ENCODE data around the gene B3GNT7.
"Not testable (repeated sequence)": the region's sequence is repeated elsewhere in the genome, so short reads cannot be mapped to it uniquely, and the experiment has no call there.

Gene B3GNT7

DNA sequence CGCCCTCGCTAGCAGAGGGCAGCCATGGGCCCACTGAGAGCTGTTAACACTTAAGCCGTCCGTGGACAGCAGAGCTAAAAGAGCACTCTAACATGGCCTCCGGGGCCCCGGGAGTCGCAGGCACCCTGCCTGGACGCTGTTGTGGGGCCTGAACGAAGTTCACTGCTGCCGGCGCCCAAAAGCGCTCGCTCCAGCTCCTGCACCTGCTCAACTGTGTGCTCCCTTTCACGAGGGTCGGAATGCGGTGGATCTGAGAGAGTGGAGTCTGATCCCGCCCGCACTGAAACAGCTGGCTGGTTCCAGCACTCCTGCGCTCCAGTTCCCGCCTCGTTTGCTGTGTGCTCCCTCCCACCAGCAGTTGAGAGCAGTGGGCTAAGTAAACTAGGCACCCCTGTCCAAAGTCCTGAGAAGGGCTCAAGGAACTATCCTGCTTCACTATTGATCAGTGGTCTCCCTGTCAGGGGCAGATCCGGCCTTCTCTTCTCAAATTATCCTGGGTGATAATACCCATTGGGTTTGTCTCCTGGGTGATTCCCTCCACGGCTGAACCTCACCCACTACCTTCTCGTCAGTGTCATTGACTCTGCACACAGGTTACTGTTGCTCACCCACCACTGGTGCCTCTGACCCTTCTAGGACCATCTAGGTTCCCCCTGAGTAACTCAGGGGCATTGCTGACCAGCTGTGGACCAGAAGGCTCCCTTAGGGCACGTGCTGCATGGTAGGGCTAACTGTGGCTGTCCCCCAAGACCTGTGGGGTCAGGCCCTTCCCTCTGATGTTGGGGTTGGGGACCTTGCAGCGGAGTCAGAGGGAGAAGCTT is 23.5 kb downstream of the B3GNT7 start:
- no peak overlapping the region for H3K27ac ChIP-seq
- no peak for DNase-seq (ENCODE audit: low read depth, low spot score)

DNA sequence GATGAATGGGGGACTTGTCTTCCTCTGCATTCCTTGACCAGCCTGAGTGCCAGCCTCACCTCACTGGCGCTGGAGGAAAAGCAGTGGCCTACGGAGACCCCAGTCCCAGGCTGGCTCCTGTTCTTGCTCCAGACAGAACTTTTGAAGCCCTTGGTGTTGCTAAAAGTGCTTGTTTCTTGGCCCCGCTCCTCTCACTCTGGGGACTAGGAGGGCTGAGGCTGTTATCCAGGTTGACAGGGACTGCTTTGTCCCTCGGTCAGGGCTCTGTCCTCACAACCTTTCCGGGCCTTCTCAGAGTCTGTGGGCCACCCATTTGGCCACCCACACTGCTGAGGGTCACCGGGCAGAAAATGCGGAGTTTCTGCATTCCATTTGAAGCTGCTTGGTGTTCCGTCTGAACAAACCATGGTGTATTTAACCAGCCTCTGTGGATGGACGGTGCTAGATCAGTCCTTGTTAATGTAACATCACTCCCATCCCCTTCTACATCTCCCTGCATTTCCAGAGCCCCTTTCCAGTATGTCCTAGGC is 25.6 kb downstream of the B3GNT7 start:
- H3K27ac ChIP-seq: no peak overlapping the region
- DNase-seq (ENCODE audit: low read depth, low spot score): no peak

DNA sequence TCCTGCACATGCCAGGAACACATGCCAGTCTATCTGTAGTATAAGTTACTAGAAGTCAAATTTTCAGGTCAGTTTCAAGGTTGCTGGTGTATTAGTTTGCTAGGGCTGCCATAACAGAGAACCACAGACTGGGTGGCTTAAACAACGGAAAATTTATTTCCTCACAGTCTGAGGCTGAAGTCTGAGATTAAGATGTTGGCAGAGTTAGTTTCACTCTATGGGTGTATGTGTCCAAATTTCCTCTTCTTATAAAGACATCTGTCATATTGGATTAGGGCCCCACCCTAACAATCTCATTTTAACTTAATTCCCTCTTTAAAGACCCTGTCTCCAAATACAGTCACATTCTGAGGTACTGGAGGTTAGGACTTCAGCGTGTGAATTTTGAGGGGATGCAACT is 26.5 kb downstream of the B3GNT7 start:
- no peak overlapping the region for H3K27ac ChIP-seq
- no peak for DNase-seq (ENCODE audit: low read depth, low spot score)

- no peak overlapping the region for H3K27ac ChIP-seq
- DNase-seq (ENCODE audit: low read depth, low spot score): no peak
These were observed 27.7 kb downstream of the B3GNT7 start for GRCh38 chr2:231423176-231423575.

- no peak for DNase-seq (ENCODE audit: low read depth, low spot score)
- no peak overlapping the region for H3K27ac ChIP-seq
These were observed 29.8 kb downstream of the B3GNT7 start for GRCh38 chr2:231425291-231425810.

DNA sequence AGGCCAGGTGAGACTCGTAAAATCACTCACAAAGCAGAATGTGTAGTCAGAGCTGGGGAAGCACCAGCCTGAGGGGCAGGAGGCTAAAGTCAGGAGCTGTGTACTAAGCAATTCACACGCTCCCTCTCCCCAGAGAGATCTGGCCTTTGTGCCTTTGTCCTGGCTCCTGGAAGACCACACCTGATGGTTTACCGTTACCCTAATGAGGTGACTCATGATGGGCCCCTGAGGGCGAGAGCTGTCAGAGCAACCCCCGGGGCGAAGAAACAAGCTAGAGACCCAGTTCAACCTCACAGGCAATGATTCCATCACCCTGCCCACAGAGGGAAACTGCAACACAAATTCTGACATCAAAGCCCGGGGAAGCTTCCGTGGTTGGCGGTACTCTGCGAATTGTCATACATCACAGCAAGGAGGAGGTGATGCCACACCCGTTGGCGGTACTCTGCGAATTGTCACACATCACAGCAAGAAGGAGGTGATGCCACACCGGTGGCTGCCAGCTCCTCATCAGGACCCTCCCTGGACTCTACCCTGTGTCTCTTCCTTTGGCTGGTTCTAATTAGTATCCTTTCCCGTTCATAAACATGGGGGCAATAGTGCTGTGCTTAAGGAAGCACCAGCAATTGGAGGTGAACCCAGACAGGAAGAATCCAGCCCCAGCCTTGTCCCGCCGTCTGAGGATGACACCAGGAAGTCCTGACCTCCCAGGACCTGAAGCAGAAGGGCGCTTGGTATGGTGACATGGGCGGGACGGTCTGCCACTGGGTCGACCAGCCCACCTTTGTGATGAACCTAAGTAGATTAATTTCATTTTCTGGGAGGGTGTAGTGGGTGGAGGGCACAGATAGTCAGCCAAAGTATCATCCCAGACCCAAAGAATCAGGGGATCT is 30.5 kb downstream of the B3GNT7 start:
- DNase-seq (ENCODE audit: low read depth, low spot score): no peak

DNA sequence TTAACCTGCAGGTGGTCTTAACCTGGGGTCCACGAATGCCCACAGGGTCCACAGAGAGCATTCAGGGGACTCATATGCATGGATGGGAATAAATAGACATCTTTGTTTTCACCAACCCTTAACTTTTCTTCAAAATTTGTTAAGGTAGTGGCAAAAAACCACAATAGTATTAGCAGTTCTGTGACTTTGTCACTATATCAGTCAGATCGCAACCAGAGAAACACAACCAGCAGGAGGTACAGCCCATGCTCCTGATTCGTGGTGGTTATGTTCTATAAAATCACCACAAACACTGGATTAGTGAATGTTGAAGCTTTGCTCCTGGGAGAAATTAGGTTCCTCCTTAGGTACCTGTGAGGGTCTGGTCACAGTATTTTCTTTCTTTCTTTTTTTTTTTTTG is 31.6 kb downstream of the B3GNT7 start:
- no peak overlapping the region for H3K27ac ChIP-seq
- no peak for DNase-seq (ENCODE audit: low read depth, low spot score)

More for the DNA sequence above, 30.5 kb downstream of the B3GNT7 start:
- no peak overlapping the region for H3K27ac ChIP-seq

DNA sequence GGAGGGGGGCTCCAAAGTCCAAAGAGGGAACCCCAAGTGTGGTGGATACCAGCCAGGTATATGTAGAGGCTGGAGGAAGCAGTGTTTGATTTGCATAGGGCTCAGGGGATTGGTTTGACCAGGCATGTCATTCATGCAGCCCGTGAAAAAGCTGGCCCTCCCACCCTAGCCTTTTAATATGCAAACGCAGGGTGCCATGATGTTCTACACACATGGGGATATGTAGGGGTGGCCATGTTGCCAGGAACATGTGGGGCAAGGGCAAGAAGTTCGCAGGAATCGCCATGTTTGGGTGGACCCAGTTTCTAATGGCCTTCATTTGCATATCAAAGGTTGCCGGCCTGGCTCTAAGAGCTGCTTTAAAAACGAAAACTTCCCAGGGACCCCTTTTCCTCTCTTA is 33.6 kb downstream of the B3GNT7 start:
- no peak for DNase-seq (ENCODE audit: low read depth, low spot score)
- H3K27ac ChIP-seq: no peak overlapping the region

DNA sequence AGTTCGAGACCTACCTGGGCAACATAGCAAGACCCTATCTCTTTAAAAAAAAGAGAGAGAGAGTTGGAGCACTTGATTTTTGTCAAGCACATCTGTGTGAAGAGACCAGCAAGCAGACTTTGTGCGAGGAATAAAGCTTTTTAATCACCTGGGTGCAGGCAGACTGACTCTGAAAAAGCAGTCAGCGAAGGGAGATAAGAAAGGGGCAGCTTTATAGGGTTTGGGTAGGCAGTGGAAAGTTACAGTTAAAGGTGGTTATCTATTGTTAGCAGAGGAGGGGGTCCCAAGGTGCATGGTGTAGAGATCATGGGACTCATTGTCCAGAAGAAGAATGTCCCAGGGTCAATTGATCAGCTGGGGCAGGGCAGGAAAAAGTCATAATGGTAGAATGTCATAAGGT is 34.4 kb downstream of the B3GNT7 start:
- no peak overlapping the region for H3K27ac ChIP-seq
- no peak for DNase-seq (ENCODE audit: low read depth, low spot score)

GRCh38 chr2:231430437-231430836 is 34.9 kb downstream of the B3GNT7 start:
- DNase-seq (ENCODE audit: low read depth, low spot score); H3K27ac ChIP-seq: not testable (repeated sequence)

- no peak for DNase-seq (ENCODE audit: low read depth, low spot score)
- no peak overlapping the region for H3K27ac ChIP-seq
These were observed 36.1 kb downstream of the B3GNT7 start for GRCh38 chr2:231431606-231432005.

- no peak overlapping the region for H3K27ac ChIP-seq
- DNase-seq (ENCODE audit: low read depth, low spot score): no peak
These were observed 38.5 kb downstream of the B3GNT7 start for GRCh38 chr2:231433990-231434389.

- DNase-seq (ENCODE audit: low read depth, low spot score): no peak
These were observed 41.4 kb downstream of the B3GNT7 start for GRCh38 chr2:231436957-231437356.

DNA sequence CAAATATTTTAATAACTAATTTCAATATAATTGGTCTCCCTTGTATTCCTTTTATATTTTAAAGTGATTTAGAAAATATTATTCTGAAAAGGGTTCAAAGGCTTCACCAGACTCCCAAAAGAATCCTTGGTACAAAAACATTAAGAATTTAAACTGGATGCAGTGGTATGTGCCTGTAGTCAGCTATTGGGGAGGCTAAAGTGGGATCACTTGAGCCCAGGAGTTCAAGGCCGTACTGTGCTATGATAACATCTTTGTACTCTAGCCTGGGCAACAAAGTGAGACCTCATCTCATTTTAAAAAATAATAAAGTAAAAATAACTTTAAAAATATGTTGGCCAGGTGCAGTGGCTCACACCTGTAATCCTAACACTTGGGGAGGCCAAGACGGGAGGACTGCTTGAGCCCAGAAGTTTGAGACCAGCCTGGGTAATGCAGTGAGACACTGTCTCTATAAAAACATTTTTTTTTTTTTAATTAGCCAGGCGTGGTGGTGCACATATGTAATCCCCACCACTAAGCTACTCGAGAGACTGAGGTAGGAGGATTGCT is 54.1 kb downstream of the B3GNT7 start:
- DNase-seq (ENCODE audit: low read depth, low spot score): no peak

More at GRCh38 chr2:231436957-231437356, 41.4 kb downstream of the B3GNT7 start:
- H3K27ac ChIP-seq: no peak overlapping the region

GRCh38 chr2:231450548-231450989 is 55.1 kb downstream of the B3GNT7 start:
- DNase-seq (ENCODE audit: low read depth, low spot score): no peak

More for the DNA sequence above, 54.1 kb downstream of the B3GNT7 start:
- H3K27ac ChIP-seq: no peak overlapping the region

More at GRCh38 chr2:231450548-231450989, 55.1 kb downstream of the B3GNT7 start:
- H3K27ac ChIP-seq: no peak overlapping the region
